DLD1 (cell line): ENCODE measurements around the gene MTPN.

ENCODE experiments used
- in situ Hi-C: cut with HindIII; loops from 2 replicates; pipeline ENCODE4 v1.10.0; 2017; ENCODE audit warnings: low sequenced_read_pairs

MTPN gene

GRCh38 chr7:135889823-135890222, 87.3 kb downstream of the MTPN start:
- in situ Hi-C loops = no loop called here

- in situ Hi-C loops = no loop called here
Observed at GRCh38 chr7:135888740-135889139, 88.4 kb downstream of the MTPN start.

- in situ Hi-C loops = no loop called here
Observed at GRCh38 chr7:135886345-135887132, 90.6 kb downstream of the MTPN start.

GRCh38 chr7:135884495-135885232, 92.5 kb downstream of the MTPN start:
- in situ Hi-C loops = no loop called here

GRCh38 chr7:135879233-135879632, 97.9 kb downstream of the MTPN start:
- in situ Hi-C loops = no loop called here

- in situ Hi-C loops = no loop called here
Observed at GRCh38 chr7:135878284-135878683, 98.9 kb downstream of the MTPN start.

GRCh38 chr7:135877805-135878204, 99.4 kb downstream of the MTPN start:
- in situ Hi-C loops = no loop called here
